Ammon's horn (tissue), 1 donor: ENCODE data around the gene NCKAP1.
A peak's percentile ranks its signal among the peaks of the same experiment; 100 is the strongest.
"Not testable (repeated sequence)": the region's sequence is repeated elsewhere in the genome, so short reads cannot be mapped to it uniquely, and the experiment has no call there.

ENCODE experiments used
- DNase-seq: peaks from one replicate; pipeline ENCODE4 v3.0.0-alpha.2; 2016; ENCODE audit warnings: low spot score

Gene NCKAP1

GRCh38 chr2:183038341-183039300 is at the start of gene NCKAP1:
Gene NCKAP1 (minus strand): TSS chr2:183038457. CDS start chr2:183038099, 358 bp downstream.
- DNase-seq: peak; percentile 76

DNA sequence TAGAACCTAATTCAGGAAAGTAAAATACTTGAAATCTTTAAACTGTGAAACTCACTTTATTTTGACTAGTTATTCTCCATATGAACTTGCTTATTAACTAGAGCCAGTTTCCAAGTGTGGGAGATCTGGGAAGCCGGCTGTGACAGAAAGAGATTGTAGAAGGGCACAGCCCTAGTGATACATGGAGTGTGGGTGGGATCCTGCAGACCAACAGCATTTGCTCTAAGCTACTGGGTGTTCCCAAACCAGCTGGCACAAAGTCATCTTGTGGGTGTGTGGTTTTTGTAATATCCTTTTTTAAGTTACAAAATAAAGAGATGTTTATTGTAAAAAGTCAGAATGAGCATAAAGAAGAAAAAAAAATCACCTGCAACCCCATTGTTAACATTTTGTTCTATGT is 43.7 kb upstream of the NCKAP1 start:
- peak; percentile 75 for DNase-seq

DNA sequence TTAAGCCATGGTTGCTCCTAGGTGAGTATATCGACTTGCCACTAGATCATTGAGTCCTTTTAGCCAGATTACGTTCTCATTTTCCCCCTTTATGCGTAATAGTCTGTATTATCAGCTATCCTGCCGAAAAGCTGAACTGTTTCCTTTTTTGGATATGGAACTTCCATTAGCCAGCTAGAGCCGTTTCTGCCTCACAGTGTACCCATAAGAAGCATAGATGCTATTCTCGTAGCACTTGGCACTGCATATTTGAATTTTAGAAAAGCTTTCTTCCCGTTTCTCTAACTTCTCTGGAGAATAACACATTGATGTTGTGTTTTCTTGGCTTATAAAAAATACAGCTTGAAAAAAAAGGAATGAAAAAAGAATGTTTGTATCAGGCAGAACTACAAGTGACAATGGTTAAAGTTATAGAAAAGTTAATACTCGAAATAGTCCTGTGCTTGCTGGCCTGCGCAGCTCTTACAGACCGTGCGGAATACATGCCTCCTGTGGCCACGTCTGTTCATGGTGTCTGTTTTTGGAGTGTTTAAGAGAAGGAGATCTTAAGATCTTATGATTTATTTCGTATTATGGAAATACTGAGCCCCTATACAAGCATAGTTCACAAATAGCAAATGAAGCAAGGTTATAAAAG is 41.0 kb upstream of the NCKAP1 start:
- DNase-seq: peak; percentile 62

GRCh38 chr2:183078464-183079138 is 40.3 kb upstream of the NCKAP1 start, which contains the start of gene DUSP19:
Gene DUSP19 (plus strand): TSS chr2:183078747. CDS start chr2:183078934, 187 bp downstream.
- DNase-seq: peak; percentile 97

DNA sequence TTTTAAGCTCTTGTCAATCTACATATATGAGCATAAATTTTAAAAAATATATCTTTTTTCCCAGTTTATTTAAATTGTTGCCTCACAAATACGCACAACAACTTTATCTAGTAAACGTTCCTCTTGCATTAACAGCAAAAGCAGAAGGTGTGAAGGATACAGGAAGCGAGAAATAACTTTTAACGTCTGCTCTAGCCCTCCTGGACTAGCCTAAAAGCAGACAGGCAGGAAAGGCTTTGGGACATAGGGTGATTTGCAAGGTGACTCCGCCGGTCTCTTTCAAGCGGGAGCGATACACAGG is 39.9 kb upstream of the NCKAP1 start:
- DNase-seq: no peak

GRCh38 chr2:183072177-183072576 is 33.9 kb upstream of the NCKAP1 start:
- DNase-seq: no peak

DNA sequence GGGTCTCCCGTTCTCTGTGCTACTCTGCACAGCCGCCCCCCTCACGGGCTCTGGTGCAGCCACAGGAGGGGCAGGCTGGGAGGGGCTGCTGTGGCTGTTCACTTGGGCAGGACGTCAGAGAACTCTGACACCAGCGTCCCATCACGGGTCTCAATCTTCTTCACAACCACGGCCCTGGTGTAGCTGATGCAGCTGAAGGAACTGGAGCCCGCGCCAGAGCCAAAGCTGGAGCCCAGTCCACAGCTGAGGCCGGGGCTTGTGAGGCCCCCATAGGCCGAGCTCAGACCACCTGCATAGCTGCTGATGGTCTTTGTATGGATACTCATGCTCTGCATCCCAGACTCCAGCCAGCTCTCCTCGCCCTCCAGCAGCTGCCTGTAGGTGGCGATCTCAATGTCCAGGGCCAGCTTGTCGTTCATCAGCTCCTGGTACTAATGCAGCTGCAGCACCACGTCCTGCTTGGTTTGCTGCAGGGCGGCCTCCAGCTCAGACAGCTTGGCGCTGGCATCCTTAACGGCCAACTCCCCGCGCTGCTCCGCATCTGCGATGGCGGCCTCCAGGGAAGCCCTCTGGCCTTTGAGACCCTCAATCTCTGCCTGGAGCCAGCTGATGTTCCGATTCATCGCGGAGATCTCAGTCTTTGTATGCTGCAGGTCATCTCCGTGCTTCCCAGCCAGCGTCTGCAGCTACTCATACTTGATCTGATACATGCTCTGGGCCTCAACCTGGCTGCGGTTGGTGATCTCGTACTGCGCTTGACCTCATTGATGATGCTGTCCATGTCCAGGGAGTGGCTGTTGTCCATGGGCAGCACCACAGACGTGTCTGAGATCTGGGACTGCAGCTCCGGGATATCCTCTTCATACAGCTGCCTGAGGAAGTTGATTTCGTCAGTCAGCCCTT is 32.9 kb upstream of the NCKAP1 start:
- peak; percentile 33 for DNase-seq

DNA sequence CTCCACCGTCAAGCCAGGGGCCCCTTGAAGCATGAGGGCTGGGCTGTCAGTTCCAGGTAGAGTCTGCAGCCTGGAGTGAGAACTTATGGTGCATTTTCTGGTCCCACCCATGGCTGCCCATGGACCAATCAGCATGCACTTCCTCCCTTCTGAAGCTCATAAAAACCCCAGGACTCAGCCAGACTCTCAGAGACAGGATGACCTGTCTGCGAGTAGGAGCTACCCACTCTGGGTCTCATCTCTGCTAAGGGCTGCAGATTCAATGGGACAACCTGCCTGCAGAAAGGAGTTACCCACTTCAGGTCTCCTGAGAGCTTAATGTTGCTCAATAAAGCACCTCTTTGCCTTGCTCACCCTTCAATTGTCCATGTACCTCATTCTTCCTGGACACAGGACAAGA is 30.9 kb upstream of the NCKAP1 start:
- no peak for DNase-seq

DNA sequence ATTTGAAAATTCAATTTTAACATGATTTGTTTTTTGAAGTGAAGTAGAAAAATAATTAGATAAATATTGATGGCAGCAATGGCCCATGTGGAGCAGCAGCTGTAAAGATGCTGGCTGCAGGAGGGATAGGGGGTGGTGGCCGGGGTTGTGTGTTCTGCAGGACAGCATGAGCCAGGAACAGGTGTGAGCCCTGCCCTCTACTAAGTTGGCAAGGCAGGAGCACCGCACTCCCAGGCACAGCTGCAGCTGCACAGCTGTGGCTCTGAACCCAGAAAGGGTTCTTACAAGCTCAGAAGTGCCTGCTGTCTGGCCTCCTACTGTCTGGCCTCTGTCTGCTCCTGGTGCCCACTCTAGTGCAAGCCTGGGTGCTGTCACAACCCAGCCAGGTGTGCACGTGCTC is 30.3 kb upstream of the NCKAP1 start:
- DNase-seq: no peak

DNA sequence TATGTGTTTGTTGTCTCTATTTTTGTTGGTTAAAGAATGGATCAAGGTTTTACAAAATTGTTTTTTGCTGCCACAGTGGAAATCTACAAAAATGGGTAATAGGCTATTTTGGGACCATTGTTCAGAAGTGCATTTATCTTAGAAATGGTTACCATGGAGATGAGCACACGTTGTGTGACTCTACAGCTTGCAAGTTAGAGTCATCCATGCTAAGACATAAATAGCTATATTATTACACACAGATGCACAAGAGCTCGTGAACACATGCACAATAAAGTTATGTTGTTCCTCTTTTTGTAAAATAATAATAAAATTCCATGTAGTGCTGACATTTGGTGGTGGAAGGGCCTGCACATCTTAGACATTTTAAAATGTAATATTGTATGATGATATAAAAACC is 24.8 kb upstream of the NCKAP1 start:
- peak; percentile 75 for DNase-seq

DNA sequence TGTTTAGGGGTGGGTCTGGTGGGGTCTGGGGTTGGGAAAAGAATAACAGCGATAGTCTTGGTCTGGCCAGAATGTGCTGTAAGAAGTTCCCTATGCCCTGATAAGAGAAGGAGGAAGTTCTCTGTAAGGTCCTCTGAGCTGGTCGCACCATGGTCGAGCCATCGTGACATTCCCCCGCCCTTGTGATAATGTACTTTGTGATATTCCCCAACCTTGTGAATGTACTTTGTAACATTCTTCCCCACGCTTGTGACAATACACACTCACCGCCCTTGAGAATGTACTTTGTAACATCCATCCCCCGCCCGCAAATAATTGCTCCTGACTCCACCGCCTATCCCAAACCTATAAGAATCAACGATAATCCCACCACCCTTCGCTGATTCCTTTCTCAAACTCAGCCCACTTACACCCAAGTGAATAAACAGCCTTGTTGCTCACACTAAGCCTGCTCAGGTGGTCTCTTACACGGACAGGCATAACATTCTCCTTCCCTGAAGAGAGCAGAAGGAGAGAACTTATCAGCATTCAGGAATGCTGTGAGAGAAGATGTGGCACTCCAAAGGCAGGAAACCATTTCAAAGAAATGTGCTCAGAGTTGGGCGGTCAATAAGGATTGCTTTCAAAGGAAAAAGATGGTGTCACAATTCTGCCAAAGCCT is 22.4 kb upstream of the NCKAP1 start:
- DNase-seq: no peak

- DNase-seq: no peak
These were observed 21.3 kb upstream of the NCKAP1 start for GRCh38 chr2:183059561-183059960.

GRCh38 chr2:183057333-183057985 is 19.2 kb upstream of the NCKAP1 start:
- DNase-seq: peak; percentile 21

DNA sequence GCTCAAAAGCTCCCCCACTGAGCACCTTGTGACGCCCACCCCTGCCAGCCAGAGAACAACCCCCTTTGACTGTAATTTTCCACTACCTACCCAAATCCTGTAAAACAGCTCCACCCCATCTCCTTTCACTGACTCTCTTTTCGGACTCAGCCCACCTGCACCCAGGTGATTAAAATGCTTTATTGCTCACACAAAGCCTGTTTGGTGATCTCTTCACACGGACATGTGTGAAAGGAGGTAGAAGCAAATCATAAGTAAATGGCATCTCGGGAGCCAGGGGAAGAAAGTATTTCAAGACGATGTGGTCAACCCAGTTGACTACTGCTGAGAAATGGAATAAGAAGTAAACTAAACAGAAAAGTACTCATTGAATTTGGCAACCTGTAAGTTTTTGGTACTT is 11.2 kb upstream of the NCKAP1 start:
- DNase-seq: no peak

- DNase-seq: not testable (repeated sequence)
These were observed 9.3 kb upstream of the NCKAP1 start for GRCh38 chr2:183047486-183048125.

DNA sequence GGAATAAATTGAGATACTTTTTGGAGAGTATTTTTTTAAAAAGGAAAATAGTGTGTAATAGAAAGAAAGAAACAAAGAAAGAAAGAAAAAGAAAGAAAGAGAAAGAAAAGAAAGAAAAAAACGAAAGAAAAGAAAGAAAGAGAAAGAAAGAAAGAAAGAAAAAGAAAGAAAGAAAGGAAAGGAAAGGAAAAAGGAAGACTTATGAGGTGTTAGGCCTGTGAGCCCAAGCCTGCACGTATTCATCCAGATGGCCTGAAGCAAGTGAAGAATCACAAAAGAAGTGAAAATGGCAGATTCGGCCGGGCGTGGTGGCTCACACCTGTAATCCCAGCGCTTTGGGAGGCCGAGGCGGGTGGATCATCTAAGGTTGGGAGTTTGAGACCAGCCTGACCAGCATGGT is 5.3 kb upstream of the NCKAP1 start:
- DNase-seq: not testable (repeated sequence)

DNA sequence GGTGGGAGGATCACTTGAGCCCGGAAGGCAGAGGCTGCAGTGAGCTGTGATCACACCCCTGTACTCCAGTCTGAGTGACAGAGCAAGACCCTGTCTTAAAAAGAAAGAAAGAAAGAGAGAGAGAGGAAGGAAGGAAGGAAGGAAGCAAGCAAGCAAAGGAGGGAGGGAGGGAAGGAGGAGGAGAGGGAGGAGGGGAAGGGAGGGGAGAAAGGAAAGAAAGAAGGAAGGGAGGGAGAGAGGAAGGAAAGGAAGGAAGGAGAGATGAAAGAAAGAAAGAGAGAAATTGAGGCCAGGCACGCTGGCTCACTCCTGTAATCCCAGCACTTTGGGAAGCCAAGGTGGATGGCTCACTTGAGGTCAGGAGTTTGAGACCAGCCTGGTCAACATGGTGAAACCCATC is 2.3 kb upstream of the NCKAP1 start:
- DNase-seq: no peak

DNA sequence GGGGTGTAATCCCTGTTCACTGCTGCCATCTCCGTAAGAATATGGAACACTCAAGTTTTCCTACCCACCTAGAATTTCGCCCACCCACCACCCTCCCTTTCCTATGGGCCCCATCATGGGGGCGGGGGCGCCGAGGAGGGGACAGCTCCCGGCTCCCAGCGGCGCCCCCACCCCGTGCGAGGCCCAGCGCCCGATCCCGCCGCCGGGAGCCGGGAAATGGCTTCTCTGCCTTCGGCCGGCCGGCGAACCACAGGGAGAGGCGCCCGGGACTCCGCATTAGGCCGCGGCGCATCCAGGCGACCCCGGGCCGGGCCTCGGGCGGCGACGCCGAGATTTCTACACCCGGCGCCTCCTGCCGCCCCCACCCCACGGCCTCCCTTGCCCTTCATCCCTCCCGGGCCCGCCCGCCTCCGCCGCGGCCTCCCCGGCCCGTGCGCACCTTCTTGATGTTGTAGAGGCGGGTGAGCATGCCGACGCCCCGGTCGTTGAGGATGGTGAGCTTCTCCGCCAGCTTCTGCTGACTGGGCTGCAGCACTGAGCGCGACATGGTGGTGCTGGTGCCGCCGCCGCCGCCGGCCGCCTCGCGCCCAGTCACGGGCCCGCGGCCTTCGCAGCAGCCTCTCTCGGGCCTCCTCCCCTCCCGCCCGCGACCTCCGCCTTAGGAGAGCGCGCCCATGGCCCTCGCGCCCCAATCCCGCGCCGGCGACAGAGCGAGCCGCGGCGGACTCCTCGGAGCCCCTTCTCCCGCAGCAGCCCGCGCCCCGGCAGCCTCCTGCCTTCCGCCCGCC is 510 bp downstream of the NCKAP1 start:
- peak; percentile 51 for DNase-seq

DNA sequence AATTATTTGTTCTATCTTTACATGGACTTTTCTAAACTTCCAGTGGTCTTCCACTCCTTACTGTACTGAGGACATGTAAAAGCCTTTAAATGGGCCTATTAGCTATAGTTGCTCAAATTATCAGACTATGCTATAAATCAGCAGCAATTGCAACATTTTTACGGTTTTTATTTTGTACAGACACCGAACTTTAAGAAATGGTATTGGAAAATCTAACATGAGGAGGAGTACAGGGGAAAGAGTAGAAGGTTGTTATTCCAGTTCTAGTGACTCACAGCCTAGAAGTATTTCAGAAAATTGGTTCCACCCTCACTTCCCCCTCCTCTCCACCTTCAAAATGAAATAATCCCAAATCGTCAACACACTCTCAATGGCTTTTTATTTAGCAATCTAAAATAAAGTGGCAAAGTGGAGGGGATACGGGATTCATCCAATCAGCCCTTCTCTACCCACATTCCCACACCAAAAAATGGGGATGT is 1.1 kb downstream of the NCKAP1 start:
- no peak for DNase-seq
